Body of pancreas (tissue), 4 donors: ENCODE results near the gene MSI2.

Experiments used
- CTCF ChIP-seq, 7 experiments: fragments of 450-650 bp in 4 of 7; fragments of 200-600 bp in 3 of 7; sonication (generic) in 3 of 7; IDR thresholded peaks; one replicate each; pipeline ENCODE4 v1.5.1; 2016 to 2019; ENCODE audit warnings: antibody characterized with exemption in 7 of 7
- POLR2A ChIP-seq, 3 donors: fragments of 450-650 bp; IDR thresholded peaks; one replicate each; pipeline ENCODE4 v1.6.1; 2016; ENCODE audit warnings: antibody characterized with exemption in 3 of 3, mild to moderate bottlenecking in 2 of 3

DNA sequence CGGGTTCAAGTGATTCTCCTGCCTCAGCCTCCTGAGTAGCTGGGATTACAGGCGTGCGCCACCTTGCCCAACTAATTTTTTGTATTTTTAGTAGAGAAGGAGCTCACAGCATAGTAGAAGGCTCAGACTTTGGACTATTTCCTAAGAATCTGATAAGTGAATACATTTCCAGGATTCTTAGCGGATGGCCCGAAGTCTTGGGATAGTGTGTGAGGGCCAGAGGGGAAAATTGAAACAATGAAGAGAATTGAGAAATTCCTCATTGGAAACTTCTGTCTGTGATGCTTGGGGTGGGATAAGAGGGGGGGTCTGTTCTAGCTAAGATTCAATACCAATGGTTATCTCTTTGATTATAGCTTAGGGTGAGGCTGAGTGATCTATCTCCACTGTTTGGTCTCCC, 183.3 kb downstream of the MSI2 start:
- TF ChIP-seq CTCF (IDR thresholded peaks at IDR 0.05) (no peak), POLR2A (IDR thresholded peaks at IDR 0.05) (no peak)
